Measurements from ENCODE around the gene WRAP73. TPM values are rescaled to one million over a fixed set of nuclear protein-coding genes. Genes with fewer than 3 reads are reported as not detected.

Gene WRAP73
- total and polyA plus RNA-seq, 2 experiments from 2014 or later, result 14.7 to 28.8 TPM

DNA sequence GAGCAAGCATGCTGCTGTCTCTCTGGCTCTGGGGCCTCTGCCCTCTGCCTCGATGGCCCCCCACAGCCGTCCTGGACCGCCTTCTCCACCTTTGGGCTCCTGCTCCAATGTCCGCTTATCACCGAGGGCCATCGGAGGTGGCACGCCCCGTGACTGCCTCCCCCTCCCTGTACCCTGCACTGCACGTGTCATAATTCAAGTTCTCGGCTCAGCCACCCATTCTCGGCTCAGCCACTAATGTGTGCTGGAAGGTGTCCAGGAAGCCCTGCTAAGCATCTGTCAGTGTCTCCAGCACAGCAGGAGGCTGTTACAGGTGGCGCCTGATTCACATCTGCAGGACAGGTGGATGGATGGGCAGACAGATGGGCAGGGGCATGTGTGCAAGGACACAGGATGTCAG, 47.9 kb upstream of the WRAP73 start:
- no peaks in the 10 kb centered on the region for H4K20me1 ChIP-seq (ENCODE audit: insufficient read depth, poor library complexity, severe bottlenecking)
- no peaks in the 10 kb centered on the region for H3K9me3 ChIP-seq (ENCODE audit: low read depth)
- H3K79me2 ChIP-seq, result no peaks in the 10 kb centered on the region
- no peak for DNase-seq (ENCODE audit: low spot score)
- H3K9me2 ChIP-seq (replicated peaks; ENCODE audit: insufficient read depth), result no peaks in the 10 kb centered on the region
- 89% methylated on average over 12 of the region's 12 CpGs for WGBS (ENCODE audit: low lambda C conversion rate, missing lambda C conversion rate)
- H3K27me3 ChIP-seq, result no peaks in the 10 kb centered on the region
- H3K4me1 ChIP-seq (ENCODE audit: insufficient read depth), result no peaks in the 10 kb centered on the region
- TF ChIP-seq, protein P1, sequence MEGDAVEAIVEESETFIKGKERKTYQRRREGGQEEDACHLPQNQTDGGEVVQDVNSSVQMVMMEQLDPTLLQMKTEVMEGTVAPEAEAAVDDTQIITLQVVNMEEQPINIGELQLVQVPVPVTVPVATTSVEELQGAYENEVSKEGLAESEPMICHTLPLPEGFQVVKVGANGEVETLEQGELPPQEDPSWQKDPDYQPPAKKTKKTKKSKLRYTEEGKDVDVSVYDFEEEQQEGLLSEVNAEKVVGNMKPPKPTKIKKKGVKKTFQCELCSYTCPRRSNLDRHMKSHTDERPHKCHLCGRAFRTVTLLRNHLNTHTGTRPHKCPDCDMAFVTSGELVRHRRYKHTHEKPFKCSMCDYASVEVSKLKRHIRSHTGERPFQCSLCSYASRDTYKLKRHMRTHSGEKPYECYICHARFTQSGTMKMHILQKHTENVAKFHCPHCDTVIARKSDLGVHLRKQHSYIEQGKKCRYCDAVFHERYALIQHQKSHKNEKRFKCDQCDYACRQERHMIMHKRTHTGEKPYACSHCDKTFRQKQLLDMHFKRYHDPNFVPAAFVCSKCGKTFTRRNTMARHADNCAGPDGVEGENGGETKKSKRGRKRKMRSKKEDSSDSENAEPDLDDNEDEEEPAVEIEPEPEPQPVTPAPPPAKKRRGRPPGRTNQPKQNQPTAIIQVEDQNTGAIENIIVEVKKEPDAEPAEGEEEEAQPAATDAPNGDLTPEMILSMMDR (IDR thresholded peaks at IDR 0.05; ENCODE audit: poor library complexity), result no peak
- TF ChIP-seq EZH2 (IDR thresholded peaks at IDR 0.05; ENCODE audit: borderline replicate concordance), result no peak
- no peak overlapping the region for H3K4me3 ChIP-seq
- no peak overlapping the region for H3K4me2 ChIP-seq
- H3K27ac ChIP-seq, result no peak overlapping the region
- H2AFZ ChIP-seq, result no peak overlapping the region
- no peaks in the 10 kb centered on the region for H3K36me3 ChIP-seq (replicated peaks; ENCODE audit: insufficient read depth, low read depth)

DNA sequence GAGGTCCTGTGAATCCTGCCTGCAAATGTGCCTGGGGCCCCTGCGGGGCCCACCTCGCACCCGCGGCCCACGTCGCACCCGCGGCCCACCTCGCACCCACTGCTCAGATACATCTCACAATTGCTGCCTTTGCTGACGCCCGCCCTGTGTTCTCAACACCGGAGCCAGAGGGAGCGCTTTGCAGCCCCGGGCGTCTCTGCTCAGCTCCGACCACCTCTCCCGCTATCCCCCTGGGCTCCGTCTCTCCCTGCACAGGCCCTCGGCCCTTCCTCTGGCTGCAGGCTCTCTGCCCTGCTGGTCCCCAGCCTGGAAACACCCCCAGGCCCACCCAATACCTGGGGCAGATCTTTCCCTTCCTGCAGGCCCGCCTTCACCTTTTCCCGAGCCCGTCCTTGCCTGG, 47.2 kb upstream of the WRAP73 start:
- no peaks in the 10 kb centered on the region for H3K36me3 ChIP-seq (replicated peaks; ENCODE audit: insufficient read depth, low read depth)
- H3K9me3 ChIP-seq (ENCODE audit: low read depth), result no peaks in the 10 kb centered on the region
- no peak overlapping the region for H3K4me2 ChIP-seq
- H3K79me2 ChIP-seq, result no peaks in the 10 kb centered on the region
- no peaks in the 10 kb centered on the region for H3K27me3 ChIP-seq
- H3K27ac ChIP-seq, result no peak overlapping the region
- no peaks in the 10 kb centered on the region for H3K4me1 ChIP-seq (ENCODE audit: insufficient read depth)
- no peak overlapping the region for H2AFZ ChIP-seq
- H4K20me1 ChIP-seq (ENCODE audit: insufficient read depth, poor library complexity, severe bottlenecking), result no peaks in the 10 kb centered on the region
- no peaks in the 10 kb centered on the region for H3K9me2 ChIP-seq (replicated peaks; ENCODE audit: insufficient read depth)
- no peak for TF ChIP-seq EZH2 (IDR thresholded peaks at IDR 0.05; ENCODE audit: borderline replicate concordance)
- TF ChIP-seq EZH2phosphoT487 (IDR thresholded peaks at IDR 0.05; ENCODE audit: low read depth, severe bottlenecking, unreplicated experiment), result no peak
- TF ChIP-seq, protein P1 (IDR thresholded peaks at IDR 0.05; ENCODE audit: poor library complexity), result no peak
- H3K4me3 ChIP-seq, result no peak overlapping the region
- DNase-seq (ENCODE audit: low spot score), result no peak
- 75% methylated on average over 17 of the region's 22 CpGs for WGBS (ENCODE audit: low lambda C conversion rate, missing lambda C conversion rate)

DNA sequence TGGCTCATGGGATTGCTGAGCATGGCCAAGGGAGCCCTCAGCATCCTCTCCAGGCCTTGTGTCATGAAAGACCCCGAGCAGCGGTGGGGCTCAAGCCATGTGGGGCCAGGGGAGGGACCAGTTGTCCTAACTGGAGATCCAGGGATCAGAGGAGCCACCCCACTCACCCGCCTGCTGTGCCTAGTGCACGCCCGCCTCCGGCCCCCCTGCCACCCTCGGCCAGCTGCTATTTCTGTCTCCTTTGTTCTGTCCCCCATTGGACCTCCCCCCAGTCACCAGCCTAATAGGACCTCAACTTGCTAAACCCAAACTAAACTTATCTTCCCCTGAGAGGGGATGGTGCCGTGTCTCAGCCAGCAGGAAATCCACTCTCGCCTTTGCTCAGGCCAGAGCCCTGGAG, 46.8 kb upstream of the WRAP73 start:
- no peaks in the 10 kb centered on the region for H3K27me3 ChIP-seq
- no peak overlapping the region for H3K27ac ChIP-seq
- no peak overlapping the region for H2AFZ ChIP-seq
- H3K4me3 ChIP-seq, result no peak overlapping the region
- no peaks in the 10 kb centered on the region for H3K79me2 ChIP-seq
- DNase-seq (ENCODE audit: low spot score), result no peak
- no peaks in the 10 kb centered on the region for H3K9me3 ChIP-seq (ENCODE audit: low read depth)
- no peaks in the 10 kb centered on the region for H3K4me1 ChIP-seq (ENCODE audit: insufficient read depth)
- H3K4me2 ChIP-seq, result no peak overlapping the region
- TF ChIP-seq, protein P1 (IDR thresholded peaks at IDR 0.05; ENCODE audit: poor library complexity), result no peak
- TF ChIP-seq EZH2 (IDR thresholded peaks at IDR 0.05; ENCODE audit: borderline replicate concordance) (no peak), EZH2phosphoT487 (IDR thresholded peaks at IDR 0.05; ENCODE audit: low read depth, severe bottlenecking, unreplicated experiment) (no peak)
- no peaks in the 10 kb centered on the region for H4K20me1 ChIP-seq (ENCODE audit: insufficient read depth, poor library complexity, severe bottlenecking)
- no peaks in the 10 kb centered on the region for H3K36me3 ChIP-seq (replicated peaks; ENCODE audit: insufficient read depth, low read depth)
- H3K9me2 ChIP-seq (replicated peaks; ENCODE audit: insufficient read depth), result no peaks in the 10 kb centered on the region
- 82% methylated on average over 5 of the region's 9 CpGs for WGBS (ENCODE audit: low lambda C conversion rate, missing lambda C conversion rate)
